ENCODE data around the gene MSH2.
"Not testable (repeated sequence)": the region's sequence is repeated elsewhere in the genome, so short reads cannot be mapped to it uniquely, and the experiment has no call there.

Gene MSH2

GRCh38 chr2:47407976-47408375 is 5.0 kb downstream of the MSH2 start:
- H3K9me3 ChIP-seq (ENCODE audit: insufficient read depth, low read depth, low read length); H3K27me3 ChIP-seq (ENCODE audit: insufficient read depth, low read length); H3K4me1 ChIP-seq (ENCODE audit: insufficient read depth, low read length); H3K9ac ChIP-seq (ENCODE audit: low read depth, low read length); H3K4me3 ChIP-seq (ENCODE audit: low read length); H3K27ac ChIP-seq (ENCODE audit: low read depth, low read length): not testable (repeated sequence)
- peaks cover 60% of the 10 kb centered on the region for H3K36me3 ChIP-seq (ENCODE audit: insufficient read depth, low read length)
- WGBS: 92% methylated on average over 2 of the region's 2 CpGs

GRCh38 chr2:47414682-47415458 is 11.9 kb downstream of the MSH2 start:
- Histone ChIP-seq H3K4me3 (ENCODE audit: low read length) (no peak overlapping the region), H3K36me3 (ENCODE audit: insufficient read depth, low read length) (peaks cover 99% of the 10 kb centered on the region), H3K27ac (ENCODE audit: low read depth, low read length) (no peak overlapping the region), H3K4me1 (ENCODE audit: insufficient read depth, low read length) (no peaks in the 10 kb centered on the region), H3K9me3 (ENCODE audit: insufficient read depth, low read depth, low read length) (no peaks in the 10 kb centered on the region), H3K27me3 (ENCODE audit: insufficient read depth, low read length) (no peaks in the 10 kb centered on the region), H3K9ac (ENCODE audit: low read depth, low read length) (no peak overlapping the region)
- WGBS: 94% methylated on average over 6 of the region's 7 CpGs

GRCh38 chr2:47420214-47420613 is 17.3 kb downstream of the MSH2 start:
- Histone ChIP-seq H3K9me3 (ENCODE audit: insufficient read depth, low read depth, low read length) (no peaks in the 10 kb centered on the region), H3K4me1 (ENCODE audit: insufficient read depth, low read length) (no peaks in the 10 kb centered on the region), H3K27ac (ENCODE audit: low read depth, low read length) (no peak overlapping the region), H3K4me3 (ENCODE audit: low read length) (no peak overlapping the region), H3K9ac (ENCODE audit: low read depth, low read length) (no peak overlapping the region), H3K27me3 (ENCODE audit: insufficient read depth, low read length) (no peaks in the 10 kb centered on the region), H3K36me3 (ENCODE audit: insufficient read depth, low read length) (peaks cover 95% of the 10 kb centered on the region)
- 73% methylated on average over 2 of the region's 2 CpGs for WGBS

- 87% methylated on average over 10 of the region's 10 CpGs for WGBS
- peaks cover 95% of the 10 kb centered on the region for H3K36me3 ChIP-seq (ENCODE audit: insufficient read depth, low read length)
- not testable (repeated sequence) for H3K9ac ChIP-seq (ENCODE audit: low read depth, low read length); H3K4me3 ChIP-seq (ENCODE audit: low read length); H3K27me3 ChIP-seq (ENCODE audit: insufficient read depth, low read length); H3K27ac ChIP-seq (ENCODE audit: low read depth, low read length); H3K4me1 ChIP-seq (ENCODE audit: insufficient read depth, low read length); H3K9me3 ChIP-seq (ENCODE audit: insufficient read depth, low read depth, low read length)
Observed at GRCh38 chr2:47420683-47421082, 17.7 kb downstream of the MSH2 start.

GRCh38 chr2:47422016-47422415 is 19.1 kb downstream of the MSH2 start:
- Histone ChIP-seq H3K4me1 (ENCODE audit: insufficient read depth, low read length) (no peaks in the 10 kb centered on the region), H3K36me3 (ENCODE audit: insufficient read depth, low read length) (peaks cover 91% of the 10 kb centered on the region), H3K4me3 (ENCODE audit: low read length) (no peak overlapping the region), H3K9me3 (ENCODE audit: insufficient read depth, low read depth, low read length) (no peaks in the 10 kb centered on the region), H3K27ac (ENCODE audit: low read depth, low read length) (no peak overlapping the region), H3K27me3 (ENCODE audit: insufficient read depth, low read length) (no peaks in the 10 kb centered on the region), H3K9ac (ENCODE audit: low read depth, low read length) (no peak overlapping the region)
- WGBS: 98% methylated on average over 4 of the region's 4 CpGs

GRCh38 chr2:47422560-47422959 is 19.6 kb downstream of the MSH2 start:
- Histone ChIP-seq H3K9me3 (ENCODE audit: insufficient read depth, low read depth, low read length) (no peaks in the 10 kb centered on the region), H3K9ac (ENCODE audit: low read depth, low read length) (no peak overlapping the region), H3K4me1 (ENCODE audit: insufficient read depth, low read length) (no peaks in the 10 kb centered on the region), H3K27me3 (ENCODE audit: insufficient read depth, low read length) (no peaks in the 10 kb centered on the region), H3K4me3 (ENCODE audit: low read length) (no peak overlapping the region), H3K27ac (ENCODE audit: low read depth, low read length) (no peak overlapping the region), H3K36me3 (ENCODE audit: insufficient read depth, low read length) (peaks cover 91% of the 10 kb centered on the region)
- WGBS: 89% methylated on average over 2 of the region's 2 CpGs

- H3K4me1 ChIP-seq (ENCODE audit: insufficient read depth, low read length): no peaks in the 10 kb centered on the region
- peaks cover 13% of the 10 kb centered on the region; the same call in 1 of the 2 replicates for H3K9me3 ChIP-seq (ENCODE audit: insufficient read depth, low read depth, low read length)
- WGBS: 94% methylated on average over 4 of the region's 4 CpGs
- H3K36me3 ChIP-seq (ENCODE audit: insufficient read depth, low read length): peaks cover 94% of the 10 kb centered on the region
- H3K27ac ChIP-seq (ENCODE audit: low read depth, low read length): no peak overlapping the region
- H3K4me3 ChIP-seq (ENCODE audit: low read length): no peak overlapping the region
- no peak overlapping the region for H3K9ac ChIP-seq (ENCODE audit: low read depth, low read length)
- H3K27me3 ChIP-seq (ENCODE audit: insufficient read depth, low read length): no peaks in the 10 kb centered on the region
Observed at GRCh38 chr2:47426786-47427185, 23.8 kb downstream of the MSH2 start.

- WGBS: 99% methylated on average over 6 of the region's 6 CpGs
- Histone ChIP-seq H3K27ac (ENCODE audit: low read depth, low read length) (no peak overlapping the region), H3K36me3 (ENCODE audit: insufficient read depth, low read length) (peaks cover 75% of the 10 kb centered on the region), H3K9ac (ENCODE audit: low read depth, low read length) (no peak overlapping the region), H3K9me3 (ENCODE audit: insufficient read depth, low read depth, low read length) (peaks cover 17% of the 10 kb centered on the region; the same call in 1 of the 2 replicates), H3K27me3 (ENCODE audit: insufficient read depth, low read length) (no peaks in the 10 kb centered on the region), H3K4me1 (ENCODE audit: insufficient read depth, low read length) (no peaks in the 10 kb centered on the region), H3K4me3 (ENCODE audit: low read length) (no peak overlapping the region)
Observed at GRCh38 chr2:47429795-47430194, 26.8 kb downstream of the MSH2 start.

- not testable (repeated sequence) for H3K9ac ChIP-seq (ENCODE audit: low read depth, low read length); H3K27ac ChIP-seq (ENCODE audit: low read depth, low read length); H3K4me3 ChIP-seq (ENCODE audit: low read length); H3K27me3 ChIP-seq (ENCODE audit: insufficient read depth, low read length); H3K4me1 ChIP-seq (ENCODE audit: insufficient read depth, low read length)
- Histone ChIP-seq H3K9me3 (ENCODE audit: insufficient read depth, low read depth, low read length) (peaks cover 17% of the 10 kb centered on the region; the same call in 1 of the 2 replicates), H3K36me3 (ENCODE audit: insufficient read depth, low read length) (peaks cover 75% of the 10 kb centered on the region)
- 96% methylated on average over 22 of the region's 32 CpGs for WGBS
Observed at GRCh38 chr2:47433006-47433405, 30.1 kb downstream of the MSH2 start.

- peaks cover 75% of the 10 kb centered on the region for H3K36me3 ChIP-seq (ENCODE audit: insufficient read depth, low read length)
- 100% methylated on average over 7 of the region's 31 CpGs for WGBS
- not testable (repeated sequence) for H3K27me3 ChIP-seq (ENCODE audit: insufficient read depth, low read length); H3K4me1 ChIP-seq (ENCODE audit: insufficient read depth, low read length); H3K9ac ChIP-seq (ENCODE audit: low read depth, low read length); H3K4me3 ChIP-seq (ENCODE audit: low read length); H3K27ac ChIP-seq (ENCODE audit: low read depth, low read length)
- peaks cover 17% of the 10 kb centered on the region; the same call in 1 of the 2 replicates for H3K9me3 ChIP-seq (ENCODE audit: insufficient read depth, low read depth, low read length)
Observed at GRCh38 chr2:47433445-47433844, 30.5 kb downstream of the MSH2 start.

GRCh38 chr2:47437287-47437686 is 34.3 kb downstream of the MSH2 start:
- H3K4me1 ChIP-seq (ENCODE audit: insufficient read depth, low read length): no peaks in the 10 kb centered on the region
- no peaks in the 10 kb centered on the region for H3K27me3 ChIP-seq (ENCODE audit: insufficient read depth, low read length)
- H3K9me3 ChIP-seq (ENCODE audit: insufficient read depth, low read depth, low read length): no peaks in the 10 kb centered on the region; the same call in 1 of the 2 replicates
- H3K36me3 ChIP-seq (ENCODE audit: insufficient read depth, low read length): peaks cover 74% of the 10 kb centered on the region
- 89% methylated on average over 4 of the region's 4 CpGs for WGBS
- H3K4me3 ChIP-seq (ENCODE audit: low read length): no peak overlapping the region
- H3K9ac ChIP-seq (ENCODE audit: low read depth, low read length): no peak overlapping the region
- H3K27ac ChIP-seq (ENCODE audit: low read depth, low read length): no peak overlapping the region

- Histone ChIP-seq H3K9me3 (ENCODE audit: insufficient read depth, low read depth, low read length) (no peaks in the 10 kb centered on the region), H3K36me3 (ENCODE audit: insufficient read depth, low read length) (peaks cover 82% of the 10 kb centered on the region), H3K27ac (ENCODE audit: low read depth, low read length) (no peak overlapping the region)
Observed at GRCh38 chr2:47438106-47438505, 35.1 kb downstream of the MSH2 start.

More at GRCh38 chr2:47438106-47438505, 35.1 kb downstream of the MSH2 start:
- 96% methylated on average over 3 of the region's 3 CpGs for WGBS
- H3K4me3 ChIP-seq (ENCODE audit: low read length): no peak overlapping the region
- no peaks in the 10 kb centered on the region for H3K4me1 ChIP-seq (ENCODE audit: insufficient read depth, low read length)
- no peak overlapping the region for H3K9ac ChIP-seq (ENCODE audit: low read depth, low read length)
- no peaks in the 10 kb centered on the region for H3K27me3 ChIP-seq (ENCODE audit: insufficient read depth, low read length)

All from HUES64 (cell line).